Neural progenitor cell (in vitro differentiated cells): ENCODE data around the gene KMT5C. TPM values are rescaled to one million over a fixed set of nuclear protein-coding genes. Genes with fewer than 3 reads are reported as not detected.

Experiments used
- DNase-seq: peaks from one replicate; pipeline ENCODE4 v3.0.0-alpha.2; 2016; ENCODE audit warnings: low spot score
- H2AFZ ChIP-seq: fragments of 200-600 bp; sonication (generic); replicated peaks from 2 replicates; pipeline ENCODE4 v1.6.1; 2016; ENCODE audit warnings: antibody characterized with exemption
- H3F3A ChIP-seq: fragments of 200-600 bp; sonication (generic); 2 replicates; pipeline ENCODE4 v1.6.1; 2016; ENCODE audit warnings: antibody characterized with exemption, low read depth
- H3K27ac ChIP-seq: fragments of 200-600 bp; sonication (generic); 2 replicates; pipeline ENCODE4 v1.5.1; 2016; ENCODE audit warnings: mild to moderate bottlenecking
- H3K27me3 ChIP-seq: fragments of 200-600 bp; sonication (generic); 2 replicates; pipeline ENCODE4 v1.6.1; 2016; ENCODE audit warnings: mild to moderate bottlenecking, moderate library complexity
- H3K36me3 ChIP-seq: fragments of 200-600 bp; sonication (generic); 2 replicates; pipeline ENCODE4 v1.5.1; 2016
- H3K4me1 ChIP-seq: fragments of 200-600 bp; sonication (generic); 2 replicates; pipeline ENCODE4 v1.6.1; 2016; ENCODE audit warnings: mixed run types
- H3K4me2 ChIP-seq: fragments of 200-600 bp; sonication (generic); 2 replicates; pipeline ENCODE4 v1.6.1; 2016
- H3K4me3 ChIP-seq: fragments of 200-600 bp; sonication (generic); 2 replicates; pipeline ENCODE4 v1.5.1; 2016
- H3K79me2 ChIP-seq: fragments of 200-600 bp; sonication (generic); 2 replicates; pipeline ENCODE4 v1.6.1; 2016; ENCODE audit warnings: low read depth
- H3K9ac ChIP-seq: fragments of 200-600 bp; sonication (generic); 2 replicates; pipeline ENCODE4 v1.6.1; 2016
- H3K9me3 ChIP-seq: fragments of 200-600 bp; sonication (generic); 2 replicates; pipeline ENCODE4 v1.5.1; 2016; ENCODE audit warnings: low read depth
- H4K20me1 ChIP-seq: fragments of 200-600 bp; sonication (generic); 2 replicates; pipeline ENCODE4 v1.6.1; 2016; ENCODE audit warnings: low read depth
- H3K27ac Mint-ChIP-seq: 3 replicates; pipeline ENCODE4 v1.8.0; 2021; ENCODE audit warnings: mixed read lengths
- H3K27me3 Mint-ChIP-seq: 2 replicates; pipeline ENCODE4 v1.8.0; 2022; ENCODE audit warnings: low read depth, mild to moderate bottlenecking, inconsistent platforms, moderate library complexity, mixed read lengths; ENCODE audit not compliant: insufficient read depth
- H3K36me3 Mint-ChIP-seq: 3 replicates; pipeline ENCODE4 v1.8.0; 2021; ENCODE audit warnings: mixed read lengths
- H3K4me1 Mint-ChIP-seq: 3 replicates; pipeline ENCODE4 v1.8.0; 2021; ENCODE audit warnings: mixed read lengths
- H3K4me3 Mint-ChIP-seq: 3 replicates; pipeline ENCODE4 v1.8.0; 2021; ENCODE audit warnings: mild to moderate bottlenecking, moderate library complexity, mixed read lengths
- H3K9me3 Mint-ChIP-seq: 3 replicates; pipeline ENCODE4 v1.8.0; 2020; ENCODE audit warnings: mixed read lengths
- CTCF ChIP-seq: fragments of 200-600 bp; sonication (generic); IDR thresholded peaks from 2 replicates; pipeline ENCODE4 v1.5.1; 2017; ENCODE audit warnings: antibody characterized with exemption, mild to moderate bottlenecking
- EZH2 ChIP-seq: fragments of 200-600 bp; sonication (generic); IDR thresholded peaks from 2 replicates; pipeline ENCODE4 v1.6.1; 2017; ENCODE audit warnings: antibody characterized with exemption, mild to moderate bottlenecking, moderate library complexity
- EZH2phosphoT487 ChIP-seq: fragments of 200-600 bp; sonication (generic); IDR thresholded peaks from 2 replicates; pipeline ENCODE4 v1.6.1; 2017; ENCODE audit warnings: antibody characterized with exemption
- total RNA-seq: library from RNA; depleted of rRNA; stranded (reverse); fragments of >200 nt; gene quantifications from 2 replicates; pipeline ENCODE4 v1.2.3, GENCODE V29; 2015; ENCODE audit warnings: low replicate concordance

The KMT5C gene
- total RNA-seq, 1 donor from 2014 or later, result 21.1 TPM

GRCh38 chr19:55312621-55313512 lies 26.8 kb upstream of the KMT5C start:
- no peak for TF ChIP-seq EZH2
- TF ChIP-seq CTCF, result no peak
- TF ChIP-seq EZH2phosphoT487, result no peak
- no peak overlapping the region for H2AFZ ChIP-seq
- no peaks in the 10 kb centered on the region for H4K20me1 ChIP-seq
- H3K4me3 Mint-ChIP-seq, result peak overlapping the region; percentile 44
- H3K27me3 ChIP-seq, result no peaks in the 10 kb centered on the region
- H3K9me3 ChIP-seq, result no peaks in the 10 kb centered on the region
- H3F3A ChIP-seq, result peaks cover 10% of the 10 kb centered on the region
- no peak overlapping the region for H3K4me2 ChIP-seq
- H3K4me3 ChIP-seq, result no peak overlapping the region
- peak overlapping the region; percentile 42 for H3K27ac Mint-ChIP-seq
- peaks cover 10% of the 10 kb centered on the region for H3K27me3 Mint-ChIP-seq
- H3K9me3 Mint-ChIP-seq, result no peaks in the 10 kb centered on the region
- no peaks in the 10 kb centered on the region for H3K36me3 ChIP-seq
- H3K9ac ChIP-seq, result no peak overlapping the region
- no peak for DNase-seq
- peak overlapping the region; percentile 53 for H3K27ac ChIP-seq
- peaks cover 15% of the 10 kb centered on the region for H3K4me1 Mint-ChIP-seq
- peaks cover 19% of the 10 kb centered on the region for H3K36me3 Mint-ChIP-seq
- no peaks in the 10 kb centered on the region for H3K79me2 ChIP-seq
- H3K4me1 ChIP-seq, result no peaks in the 10 kb centered on the region

- Histone ChIP-seq H3K27ac (no peak overlapping the region), H4K20me1 (no peaks in the 10 kb centered on the region), H3K4me2 (no peak overlapping the region), H2AFZ (no peak overlapping the region), H3K36me3 (no peaks in the 10 kb centered on the region), H3K27me3 (no peaks in the 10 kb centered on the region), H3K9ac (no peak overlapping the region), H3F3A (peaks cover 10% of the 10 kb centered on the region), H3K4me1 (no peaks in the 10 kb centered on the region), H3K79me2 (no peaks in the 10 kb centered on the region), H3K9me3 (no peaks in the 10 kb centered on the region), H3K4me3 (no peak overlapping the region)
- Mint-ChIP-seq H3K27me3 (peaks cover 10% of the 10 kb centered on the region), H3K4me3 (no peak overlapping the region), H3K4me1 (peaks cover 12% of the 10 kb centered on the region), H3K36me3 (peaks cover 12% of the 10 kb centered on the region), H3K9me3 (no peaks in the 10 kb centered on the region), H3K27ac (no peak overlapping the region)
- no peak for TF ChIP-seq EZH2phosphoT487
- no peak for TF ChIP-seq CTCF
- TF ChIP-seq EZH2, result no peak
- no peak for DNase-seq
Measured at GRCh38 chr19:55314396-55314795, 25.3 kb upstream of the KMT5C start.

GRCh38 chr19:55315956-55316525 lies 23.6 kb upstream of the KMT5C start:
- no peak for DNase-seq
- TF ChIP-seq CTCF, result no peak
- no peak for TF ChIP-seq EZH2phosphoT487
- TF ChIP-seq EZH2, result no peak
- Mint-ChIP-seq H3K27me3 (peaks cover 13% of the 10 kb centered on the region), H3K27ac (peak overlapping the region; percentile 55), H3K4me1 (peaks cover 7% of the 10 kb centered on the region), H3K4me3 (no peak overlapping the region), H3K36me3 (peaks cover 4% of the 10 kb centered on the region), H3K9me3 (no peaks in the 10 kb centered on the region)
- no peaks in the 10 kb centered on the region for H3K79me2 ChIP-seq
- H4K20me1 ChIP-seq, result no peaks in the 10 kb centered on the region
- H2AFZ ChIP-seq, result no peak overlapping the region
- H3K27me3 ChIP-seq, result no peaks in the 10 kb centered on the region
- no peak overlapping the region for H3K4me2 ChIP-seq
- peaks cover 10% of the 10 kb centered on the region for H3F3A ChIP-seq
- no peak overlapping the region for H3K4me3 ChIP-seq
- no peak overlapping the region for H3K9ac ChIP-seq
- no peaks in the 10 kb centered on the region for H3K9me3 ChIP-seq
- no peaks in the 10 kb centered on the region for H3K4me1 ChIP-seq
- H3K27ac ChIP-seq, result no peak overlapping the region
- H3K36me3 ChIP-seq, result no peaks in the 10 kb centered on the region
